NCI-H460 (cell line): Measurements from ENCODE around the gene GMPR2. TPM values are rescaled to one million over a fixed set of nuclear protein-coding genes. Genes with fewer than 3 reads are reported as not detected.

Source experiments
- DNase-seq: peaks from one replicate; pipeline ENCODE4 v3.0.0-alpha.2; 2016; ENCODE audit warnings: low read depth; ENCODE audit errors: extremely low read depth
- polyA plus RNA-seq: library from polyadenylated mRNA; depleted of rRNA; stranded (reverse); fragments of >200 nt; gene quantifications from 2 replicates; pipeline ENCODE4 v1.2.3, GENCODE V29; 2014; cell fraction: nucleus; rRNA removed
- total RNA-seq: library from RNA; depleted of rRNA; stranded (reverse); fragments of >200 nt; shearing (Covaris generic); gene quantifications from 2 replicates; pipeline ENCODE4 v1.2.3, GENCODE V29; 2014; rRNA removed

The GMPR2 gene
- 88.7 and 89.5 TPM in 2 replicates for total RNA-seq
- polyA plus RNA-seq: 58.2 and 81.5 TPM in 2 replicates

GRCh38 chr14:24232645-24233537 is at the start of gene GMPR2:
GMPR2 (plus strand) TSS chr14:24232929; CDS start chr14:24233254, 325 bp downstream.
- DNase-seq: no peak

- DNase-seq: no peak
Observed at GRCh38 chr14:24183014-24183481, 49.7 kb upstream of the GMPR2 start.

- no peak for DNase-seq
Observed at GRCh38 chr14:24184104-24184970, 48.4 kb upstream of the GMPR2 start.

- no peak for DNase-seq
Observed at GRCh38 chr14:24185026-24185425, 47.7 kb upstream of the GMPR2 start.

- DNase-seq: no peak
Observed at GRCh38 chr14:24185741-24186140, 47.0 kb upstream of the GMPR2 start.

GRCh38 chr14:24186831-24187538 is 45.7 kb upstream of the GMPR2 start:
- DNase-seq: no peak

GRCh38 chr14:24187539-24187915 is 45.2 kb upstream of the GMPR2 start:
- no peak for DNase-seq

- DNase-seq: peak; percentile 93
Observed at GRCh38 chr14:24188251-24189058, 44.3 kb upstream of the GMPR2 start, which contains the start of gene IPO4. IPO4 (minus strand) TSS chr14:24188816; CDS start chr14:24188787, 29 bp downstream.

- no peak for DNase-seq
Observed at GRCh38 chr14:24189059-24189375, 43.7 kb upstream of the GMPR2 start.

GRCh38 chr14:24189460-24189859 is 43.3 kb upstream of the GMPR2 start:
- DNase-seq: no peak

- no peak for DNase-seq
Observed at GRCh38 chr14:24190416-24190815, 42.3 kb upstream of the GMPR2 start.

- no peak for DNase-seq
Observed at GRCh38 chr14:24192933-24193332, 39.8 kb upstream of the GMPR2 start.

- DNase-seq: no peak
Observed at GRCh38 chr14:24194186-24194872, 38.4 kb upstream of the GMPR2 start.

GRCh38 chr14:24194873-24195185 is 37.9 kb upstream of the GMPR2 start:
- no peak for DNase-seq

GRCh38 chr14:24195186-24196070 is 37.3 kb upstream of the GMPR2 start, which contains the start of gene TM9SF1:
TM9SF1 (minus strand) TSS chr14:24195441; CDS start chr14:24195019, 422 bp downstream.
- peak; percentile 76 for DNase-seq

GRCh38 chr14:24196071-24197055 is 36.4 kb upstream of the GMPR2 start:
- DNase-seq: no peak

- DNase-seq: no peak
Observed at GRCh38 chr14:24197056-24197450, 35.7 kb upstream of the GMPR2 start.
